H9 (cell line): ENCODE measurements around the gene TRNP1. TPM values are rescaled to one million over a fixed set of nuclear protein-coding genes. Genes with fewer than 3 reads are reported as not detected.
A peak's percentile ranks its signal among the peaks of the same experiment; 100 is the strongest.

Experiments
- DNase-seq: peaks from one replicate; pipeline ENCODE4 v3.0.0-alpha.2; 2017
- H2AFZ ChIP-seq: one replicate; pipeline ENCODE4 v1.6.1; 2013; ENCODE audit warnings: mild to moderate bottlenecking, low read length, control low read depth, moderate library complexity
- H2AK5ac ChIP-seq: 2 replicates; pipeline ENCODE4 v1.6.1; 2013; ENCODE audit warnings: low read length, control low read depth, mixed read lengths; ENCODE audit not compliant: insufficient read length
- H2BK120ac ChIP-seq: one replicate; pipeline ENCODE4 v1.6.1; 2013; ENCODE audit warnings: low read depth, mild to moderate bottlenecking, low read length, control low read depth, inconsistent platforms; ENCODE audit not compliant: poor library complexity, severe bottlenecking
- H2BK12ac ChIP-seq: 2 replicates; pipeline ENCODE4 v1.6.1; 2013; ENCODE audit warnings: low read length, control low read depth, mixed read lengths, low read depth; ENCODE audit not compliant: insufficient read length
- H2BK15ac ChIP-seq: 2 replicates; pipeline ENCODE4 v1.6.1; 2013; ENCODE audit warnings: low read depth, low read length, control low read depth
- H2BK20ac ChIP-seq: one replicate; pipeline ENCODE4 v1.6.1; 2013; ENCODE audit warnings: low read depth, mild to moderate bottlenecking, low read length, control low read depth, inconsistent platforms; ENCODE audit not compliant: poor library complexity, severe bottlenecking
- H2BK5ac ChIP-seq: 2 replicates; pipeline ENCODE4 v1.6.1; 2013; ENCODE audit warnings: low read length, control low read depth, mixed read lengths; ENCODE audit not compliant: insufficient read length
- H3K14ac ChIP-seq: 2 replicates; pipeline ENCODE4 v1.6.1; 2013; ENCODE audit warnings: low read length, control low read depth; ENCODE audit not compliant: insufficient read depth
- H3K18ac ChIP-seq: 2 replicates; pipeline ENCODE4 v1.6.1; 2013; ENCODE audit warnings: low read depth, mild to moderate bottlenecking, mixed read lengths, low read length, control low read depth; ENCODE audit not compliant: insufficient read length
- H3K23ac ChIP-seq: 2 replicates; pipeline ENCODE4 v1.6.1; 2013; ENCODE audit warnings: low read length, control low read depth, mixed read lengths, low read depth; ENCODE audit not compliant: insufficient read length
- H3K23me2 ChIP-seq: 2 replicates; pipeline ENCODE4 v1.6.1; 2013; ENCODE audit warnings: low read depth, mild to moderate bottlenecking, mixed read lengths, low read length, control low read depth; ENCODE audit not compliant: insufficient read length, poor library complexity, severe bottlenecking
- H3K27ac ChIP-seq: 2 replicates; pipeline ENCODE4 v1.5.1; 2013; ENCODE audit warnings: low read length, control low read depth, mixed read lengths, low read depth; ENCODE audit not compliant: insufficient read length
- H3K27me3 ChIP-seq: 2 replicates; pipeline ENCODE4 v1.6.1; 2013; ENCODE audit warnings: low read length, control low read depth, inconsistent platforms; ENCODE audit not compliant: insufficient read depth
- H3K4ac ChIP-seq: 2 replicates; pipeline ENCODE4 v1.6.1; 2013; ENCODE audit warnings: low read depth, mild to moderate bottlenecking, control low read depth, inconsistent platforms, low read length, moderate library complexity
- H3K4me1 ChIP-seq: 2 replicates; pipeline ENCODE4 v1.6.1; 2013; ENCODE audit warnings: low read length, control low read depth, inconsistent platforms; ENCODE audit not compliant: insufficient read depth
- H3K4me2 ChIP-seq: 2 replicates; pipeline ENCODE4 v1.6.1; 2013; ENCODE audit warnings: low read length, control low read depth, mixed read lengths; ENCODE audit not compliant: insufficient read length, insufficient read depth
- H3K56ac ChIP-seq: 2 replicates; pipeline ENCODE4 v1.6.1; 2013; ENCODE audit warnings: low read depth, mild to moderate bottlenecking, mixed read lengths, low read length, control low read depth; ENCODE audit not compliant: insufficient read length
- H3K79me1 ChIP-seq: 2 replicates; pipeline ENCODE4 v1.6.1; 2013; ENCODE audit warnings: low read depth, mild to moderate bottlenecking, moderate library complexity, low read length, control low read depth, inconsistent platforms; ENCODE audit not compliant: insufficient read depth, poor library complexity, severe bottlenecking
- H3K79me2 ChIP-seq: 2 replicates; pipeline ENCODE4 v1.6.1; 2013; ENCODE audit warnings: low read length, control low read depth, inconsistent platforms; ENCODE audit not compliant: insufficient read depth
- H3K9ac ChIP-seq: 2 replicates; pipeline ENCODE4 v1.6.1; 2013; ENCODE audit warnings: low read length, control low read depth, mixed read lengths; ENCODE audit not compliant: insufficient read length; ENCODE audit errors: extremely low read depth
- H3K9me3 ChIP-seq: one replicate; pipeline ENCODE4 v1.6.1; 2013; ENCODE audit warnings: low read depth, low read length, inconsistent platforms; ENCODE audit not compliant: control insufficient read depth
- H3T11ph ChIP-seq: one replicate; pipeline ENCODE4 v1.6.1; 2013; ENCODE audit warnings: mild to moderate bottlenecking, low read length, control low read depth, inconsistent platforms
- H4K20me1 ChIP-seq: one replicate; pipeline ENCODE4 v1.6.1; 2013; ENCODE audit not compliant: control insufficient read depth, insufficient read length, insufficient read depth
- H4K5ac ChIP-seq: 2 replicates; pipeline ENCODE4 v1.6.1; 2013; ENCODE audit warnings: low read depth, mild to moderate bottlenecking, mixed read lengths, low read length, control low read depth; ENCODE audit not compliant: insufficient read length
- H4K8ac ChIP-seq: replicated peaks from 2 replicates; pipeline ENCODE4 v1.6.1; 2013; ENCODE audit warnings: low read length, control low read depth, mixed read lengths, low read depth; ENCODE audit not compliant: insufficient read length
- H4K91ac ChIP-seq: 2 replicates; pipeline ENCODE4 v1.6.1; 2013; ENCODE audit warnings: low read depth, mild to moderate bottlenecking, moderate library complexity, mixed read lengths, low read length, control low read depth; ENCODE audit not compliant: insufficient read length
- H3K27ac Mint-ChIP-seq, 3 experiments: 2 replicates in 2 of 3; 3 replicates in 1 of 3; pipeline ENCODE4 v1.8.0; 2020 to 2021; ENCODE audit warnings: mixed read lengths in 3 of 3, mild to moderate bottlenecking in 1 of 3, moderate library complexity in 1 of 3
- H3K27me3 Mint-ChIP-seq: 2 replicates; pipeline ENCODE4 v1.8.0; 2021; ENCODE audit warnings: low read depth, mild to moderate bottlenecking, moderate library complexity, mixed read lengths
- H3K36me3 Mint-ChIP-seq, 3 experiments: 2 replicates in 2 of 3; 3 replicates in 1 of 3; pipeline ENCODE4 v1.8.0; 2020 to 2021; ENCODE audit warnings: low read depth in 3 of 3, mixed read lengths in 3 of 3; ENCODE audit not compliant: insufficient read depth in 1 of 3
- H3K4me1 Mint-ChIP-seq, 2 experiments: 2 replicates each; pipeline ENCODE4 v1.8.0; 2020; ENCODE audit warnings: mixed read lengths in 2 of 2
- H3K4me3 Mint-ChIP-seq, 2 experiments: 2 replicates in 1 of 2; 3 replicates in 1 of 2; pipeline ENCODE4 v1.8.0; 2020 to 2021; ENCODE audit warnings: mild to moderate bottlenecking in 2 of 2, mixed read lengths in 2 of 2, moderate library complexity in 1 of 2
- H3K9me3 Mint-ChIP-seq, 2 experiments: 2 replicates in 1 of 2; 3 replicates in 1 of 2; pipeline ENCODE4 v1.8.0; 2020; ENCODE audit warnings: mild to moderate bottlenecking in 2 of 2, mixed read lengths in 2 of 2, moderate library complexity in 1 of 2
- CTCF ChIP-seq: fragments of 200-600 bp; sonication (generic); conservative IDR thresholded peaks from 3 replicates; pipeline ENCODE4 v1.8.0; 2021; ENCODE audit warnings: antibody characterized with exemption, mild to moderate bottlenecking
- WGBS: extraction: QIAGEN DNeasy Blood & Tissue Kit; methylation state at CpG from one replicate; pipeline ENCODE4 v1.1.7; 2013; ENCODE audit warnings: missing lambda C conversion rate, low lambda C conversion rate, mixed read lengths; ENCODE audit not compliant: insufficient read length; ENCODE audit errors: extremely low coverage; 5-methylcytosine and 5-hydroxymethylcytosine counted together
- total RNA-seq: library from RNA; stranded (reverse); gene quantifications from 2 replicates; pipeline ENCODE4 v1.2.1, GENCODE V29; 2021

The TRNP1 gene
- total RNA-seq, 1 experiment from 2014 or later: 39.0 TPM

- H2BK120ac ChIP-seq: no peak overlapping the region
- peaks cover 0 to 4% of the 10 kb centered on the region in 2 experiments; a peak in 3 of 5 replicates for H3K9me3 Mint-ChIP-seq
- H3K4me3 Mint-ChIP-seq: peak overlapping the region; percentile 49 to 63; a peak in 4 of 5 replicates
- peaks cover 37 to 45% of the 10 kb centered on the region in 2 experiments for H3K4me1 Mint-ChIP-seq
- H2AFZ ChIP-seq: peak overlapping the region; percentile 61
- no peaks in the 10 kb centered on the region for H3K79me2 ChIP-seq
- peak overlapping the region in 1 of 3 experiments; percentile 81; a peak in 1 of 7 replicates for H3K27ac Mint-ChIP-seq
- no peaks in the 10 kb centered on the region for H4K20me1 ChIP-seq
- no peak overlapping the region for H2BK12ac ChIP-seq
- H3T11ph ChIP-seq: no peak overlapping the region
- H3K14ac ChIP-seq: no peak overlapping the region
- no peak overlapping the region for H3K56ac ChIP-seq
- no peaks in the 10 kb centered on the region; the same call in 1 of the 2 replicates for H3K27me3 Mint-ChIP-seq
- no peak overlapping the region for H3K9ac ChIP-seq
- no peak overlapping the region for H4K8ac ChIP-seq
- peak; percentile 92 for DNase-seq
- no peak overlapping the region for H2BK5ac ChIP-seq
- no peak overlapping the region for H2BK20ac ChIP-seq
- peaks cover 0 to 6% (median 0%) of the 10 kb centered on the region in 3 experiments; a peak in 2 of 7 replicates for H3K36me3 Mint-ChIP-seq
- H3K18ac ChIP-seq: peak overlapping the region; percentile 8
- no peaks in the 10 kb centered on the region for H3K27me3 ChIP-seq
- TF ChIP-seq CTCF: peak; percentile 99
- H3K23me2 ChIP-seq: no peaks in the 10 kb centered on the region
- no peaks in the 10 kb centered on the region for H3K9me3 ChIP-seq
- peaks cover 7% of the 10 kb centered on the region; the same call in 1 of the 2 replicates for H3K4me1 ChIP-seq
- H4K5ac ChIP-seq: no peak overlapping the region
- no peak overlapping the region for H4K91ac ChIP-seq
- no peaks in the 10 kb centered on the region for H3K79me1 ChIP-seq
- no CpG with 5 or more reads among the region's 12 CpGs for WGBS
- no peak overlapping the region for H3K23ac ChIP-seq
- H3K4ac ChIP-seq: no peak overlapping the region
- H2AK5ac ChIP-seq: no peak overlapping the region
- no peak overlapping the region for H2BK15ac ChIP-seq
- H3K4me2 ChIP-seq: peak overlapping the region; percentile 45
- H3K27ac ChIP-seq: no peak overlapping the region
These were observed 51.2 kb downstream of the TRNP1 start for GRCh38 chr1:27044613-27045151.
